Medulla oblongata (tissue), 1 donor: ENCODE results near the gene BAZ1B.
A peak's percentile ranks its signal among the peaks of the same experiment; 100 is the strongest.
"Not testable (repeated sequence)": the region's sequence is repeated elsewhere in the genome, so short reads cannot be mapped to it uniquely, and the experiment has no call there.

Source experiments
- DNase-seq: peaks from one replicate; pipeline ENCODE4 v3.0.0-alpha.2; 2015; ENCODE audit errors: extremely low spot score

BAZ1B gene

GRCh38 chr7:73429215-73429614, 92.9 kb downstream of the BAZ1B start:
- DNase-seq, result no peak

DNA sequence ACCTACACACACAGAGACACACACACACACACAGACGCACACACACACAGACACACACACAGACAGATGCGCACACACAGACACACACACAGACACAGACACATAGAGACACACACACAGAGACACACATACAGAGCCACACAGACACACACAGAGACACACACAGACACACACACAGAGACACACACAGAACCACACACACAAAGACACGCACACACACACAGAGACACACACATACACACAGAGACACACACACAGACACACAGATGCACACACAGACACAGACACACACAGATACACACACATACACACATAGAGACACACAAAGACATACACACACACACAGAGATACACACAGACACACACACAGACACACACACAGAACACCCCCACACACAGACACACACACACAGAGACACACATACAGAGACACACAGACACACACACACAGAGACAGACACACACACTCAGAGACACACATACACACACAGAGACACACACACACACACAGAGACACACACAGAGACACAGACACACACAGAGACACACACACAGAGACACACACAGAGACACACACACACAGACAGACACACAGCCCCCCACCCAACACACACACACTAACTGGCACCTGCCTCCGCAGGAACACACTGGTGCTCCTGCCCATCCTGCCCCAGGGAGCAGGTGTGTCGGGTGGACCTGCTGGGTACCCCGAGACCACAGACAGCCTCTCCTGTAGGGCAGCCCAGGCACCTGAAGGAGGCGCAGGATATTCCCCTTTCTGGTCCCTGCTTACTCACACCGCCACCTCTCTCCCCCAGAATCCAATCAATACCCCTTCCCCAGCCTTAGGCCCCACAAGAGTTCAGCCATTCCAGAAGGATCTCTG, 93.9 kb downstream of the BAZ1B start:
- no peak for DNase-seq

DNA sequence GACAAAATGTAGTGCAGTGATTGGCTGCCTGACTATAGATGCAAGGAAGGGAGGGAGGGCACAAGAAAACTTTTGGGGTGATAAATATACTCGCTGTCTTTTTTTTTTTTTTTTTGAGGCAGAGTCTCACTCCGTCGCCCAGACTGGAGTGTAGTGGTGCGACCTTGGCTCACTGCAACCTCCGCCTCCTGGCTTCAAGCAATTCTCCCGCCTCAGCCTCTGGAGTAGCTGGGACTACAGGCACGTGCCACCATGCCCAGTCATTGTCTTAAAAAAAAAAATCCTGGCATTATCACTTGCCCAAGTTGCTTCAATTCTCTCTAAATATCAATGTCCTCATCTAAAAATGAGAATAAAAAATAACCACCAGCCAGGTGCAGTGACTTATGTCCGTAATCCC, 96.1 kb downstream of the BAZ1B start:
- no peak for DNase-seq

GRCh38 chr7:73425356-73425983, 96.6 kb downstream of the BAZ1B start:
- no peak for DNase-seq

DNA sequence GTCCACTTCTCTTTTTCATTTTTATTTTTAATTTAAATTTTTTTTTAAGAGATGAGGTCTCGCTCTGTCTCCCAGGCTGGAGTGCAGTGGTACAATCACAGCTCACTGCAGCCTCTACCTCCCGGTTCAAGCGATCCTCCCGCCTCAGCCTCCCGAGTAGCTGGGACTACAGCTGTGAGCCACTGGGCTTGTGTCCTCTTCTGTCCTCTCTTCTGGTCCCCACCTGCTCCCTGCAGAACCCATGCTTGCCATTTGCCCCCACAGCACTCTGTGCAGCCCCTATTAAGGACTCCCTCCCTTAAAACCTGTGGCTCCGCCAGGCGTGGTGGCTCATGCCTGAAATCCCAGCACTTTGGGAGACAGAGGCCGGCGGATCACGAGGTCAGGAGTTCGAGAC, 97.6 kb downstream of the BAZ1B start:
- DNase-seq, result no peak

DNA sequence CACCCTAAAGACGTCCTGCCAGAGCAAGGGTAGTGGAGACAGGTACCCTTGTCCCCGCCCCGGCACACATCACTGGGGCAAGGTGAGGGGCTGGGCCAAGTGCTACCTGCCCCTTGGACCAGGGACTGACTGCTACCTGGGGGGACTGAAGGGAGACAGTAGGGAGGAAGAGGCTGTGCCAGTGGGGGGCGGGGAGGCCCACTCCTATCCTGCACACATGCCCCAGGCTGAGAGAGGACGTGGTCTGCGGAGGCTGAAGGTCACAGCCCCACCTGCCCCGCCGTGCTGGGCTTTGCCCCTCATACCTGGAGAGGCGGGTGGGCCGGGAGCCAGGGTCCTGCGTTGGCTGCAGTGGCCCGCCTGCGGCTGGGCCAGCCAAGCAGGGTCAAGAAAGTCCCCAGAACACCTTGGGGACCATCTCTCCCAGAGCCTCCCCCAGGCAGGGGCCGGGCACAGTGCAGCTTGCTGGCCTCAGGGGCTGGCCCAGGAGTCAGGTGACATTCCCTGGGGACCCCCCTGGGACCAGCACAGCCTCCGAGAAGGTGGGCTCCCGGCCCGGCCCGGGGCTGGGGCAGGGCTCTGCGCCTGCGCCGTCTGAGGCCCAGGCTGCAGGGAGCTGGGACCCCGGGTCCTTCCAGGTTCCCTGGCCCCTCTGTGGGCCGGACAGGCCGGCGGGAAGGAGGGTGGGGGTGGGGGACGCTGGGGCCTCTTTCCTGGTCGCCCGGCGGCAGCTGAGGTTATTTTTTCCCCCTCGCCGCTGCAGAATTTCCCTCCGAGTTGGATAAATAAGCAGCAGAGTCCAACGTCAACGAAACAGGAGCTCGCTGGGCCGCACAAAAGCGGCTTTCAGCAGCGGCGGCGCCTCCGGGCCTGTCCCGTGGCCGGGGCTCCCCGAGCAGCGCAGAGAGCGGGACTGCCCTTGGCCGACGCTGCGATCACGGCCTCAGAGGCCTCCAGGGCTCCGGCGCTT, 98.3 kb downstream of the BAZ1B start:
- DNase-seq, result peak; percentile 67

GRCh38 chr7:73420610-73421009, 101.5 kb downstream of the BAZ1B start:
- DNase-seq, result not testable (repeated sequence)

DNA sequence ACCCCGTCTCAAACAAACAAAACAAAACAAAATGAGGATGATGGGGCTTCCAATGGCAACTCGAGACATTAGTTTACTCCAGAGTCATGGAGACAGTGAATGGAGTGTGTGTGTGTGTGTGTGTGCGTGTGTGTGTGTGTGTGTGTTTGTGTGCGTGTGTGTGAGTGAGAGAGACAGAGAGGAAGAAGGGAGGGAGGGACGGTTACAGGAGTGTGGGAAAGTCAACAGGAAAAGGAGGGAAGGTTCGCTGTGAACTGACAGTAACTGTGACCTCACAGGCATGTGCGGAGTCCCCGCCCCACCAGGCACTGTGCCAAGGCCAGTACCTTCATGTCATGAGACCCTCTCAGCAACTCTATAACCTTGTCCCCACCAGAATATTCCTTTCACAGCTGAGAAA, 102.1 kb downstream of the BAZ1B start:
- DNase-seq, result not testable (repeated sequence)

DNA sequence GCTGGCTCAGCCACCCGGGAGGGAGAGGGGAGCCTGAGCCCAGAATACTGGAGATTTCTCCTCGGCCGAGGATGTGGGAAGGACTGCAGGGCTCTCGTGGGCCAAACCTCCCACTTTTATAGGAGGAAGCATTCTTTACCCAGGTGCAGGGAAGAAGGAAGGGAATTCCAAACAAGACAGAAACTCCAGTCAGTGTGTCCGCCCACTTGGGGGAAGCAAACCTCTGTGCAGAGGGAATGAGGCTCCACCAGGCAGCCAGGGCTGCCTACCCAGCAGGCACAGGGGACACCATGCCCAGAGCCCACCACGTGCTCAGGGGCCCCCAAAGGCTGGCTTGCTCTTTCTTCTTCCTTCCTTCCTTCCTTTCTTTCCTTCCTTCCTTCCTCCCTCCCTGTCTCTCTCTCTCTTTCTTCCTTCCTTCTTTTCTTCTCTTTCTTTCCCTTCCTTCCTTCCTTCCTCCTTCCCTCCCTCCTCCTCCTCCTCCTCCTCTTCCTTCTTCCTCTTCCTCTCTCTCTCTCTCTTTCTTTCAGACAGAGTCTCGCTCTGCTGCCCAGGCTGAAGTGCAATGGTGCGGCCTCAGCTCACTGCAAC, 103.9 kb downstream of the BAZ1B start:
- no peak for DNase-seq

- DNase-seq, result peak; percentile 72
Measured at GRCh38 chr7:73410541-73411131, 111.5 kb downstream of the BAZ1B start.

DNA sequence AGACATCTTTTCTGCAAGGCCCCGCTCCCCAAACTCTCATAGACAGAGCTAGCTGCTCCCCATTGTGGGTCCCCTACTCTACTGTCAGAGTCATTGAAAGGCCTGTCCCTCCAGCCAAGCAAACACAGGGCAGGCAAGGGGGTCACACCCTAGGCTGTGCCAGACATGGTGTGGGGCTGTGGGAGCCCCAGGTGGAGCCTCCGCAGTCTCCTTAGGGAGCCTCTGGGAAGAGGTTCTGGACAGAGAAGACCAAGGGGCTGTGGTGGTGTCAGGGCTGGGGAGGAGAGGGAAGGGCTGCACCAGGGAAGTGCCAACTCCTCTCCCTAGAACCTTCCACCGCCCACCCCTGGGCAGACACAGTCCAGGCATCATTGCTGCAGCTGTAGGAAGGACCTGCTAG, 117.2 kb downstream of the BAZ1B start:
- not testable (repeated sequence) for DNase-seq

- peak; percentile 52 for DNase-seq
Measured at GRCh38 chr7:73399185-73400050, 122.7 kb downstream of the BAZ1B start.

DNA sequence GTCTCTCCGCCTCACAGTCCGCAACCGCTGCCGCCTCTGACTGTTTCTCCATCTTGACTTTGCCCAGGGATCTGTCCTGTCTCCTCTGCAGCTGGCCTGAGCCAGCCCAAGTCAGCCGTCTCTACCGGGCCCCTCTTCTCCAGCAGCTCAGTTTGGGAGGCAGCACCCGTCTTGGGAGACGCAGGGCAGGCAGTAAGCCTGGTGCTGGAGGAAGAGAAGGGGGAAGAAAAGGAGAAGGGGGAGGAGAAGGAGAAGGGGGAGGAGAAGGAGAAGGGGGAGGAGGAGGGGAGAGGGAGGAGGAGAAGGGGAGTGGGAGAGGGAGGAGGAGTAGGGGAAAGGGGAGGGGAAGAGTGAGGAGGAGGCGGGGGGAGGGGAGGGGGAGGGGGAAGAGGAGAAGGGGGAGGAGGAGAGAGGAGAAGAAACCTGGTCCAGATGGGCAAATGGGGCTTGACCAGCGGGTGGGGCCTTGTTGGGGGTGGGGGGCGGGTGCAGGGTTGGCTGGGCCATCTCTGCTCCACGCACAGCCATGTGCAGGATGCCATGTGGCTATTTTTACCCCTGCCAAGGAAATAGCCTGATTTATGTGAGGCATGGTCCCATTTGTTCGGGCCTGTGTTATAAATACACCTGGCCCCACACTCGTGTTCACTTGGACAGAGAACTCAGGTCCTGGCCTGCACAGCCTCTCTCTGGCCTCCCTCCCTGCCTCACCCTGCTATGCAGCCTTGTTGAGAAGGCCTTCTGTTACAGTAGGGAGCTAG, 124.4 kb downstream of the BAZ1B start:
- peak; percentile 15 for DNase-seq

- no peak for DNase-seq
Measured at GRCh38 chr7:73395538-73396503, 126.3 kb downstream of the BAZ1B start.

- DNase-seq, result no peak
Measured at GRCh38 chr7:73394422-73394821, 127.7 kb downstream of the BAZ1B start.

- DNase-seq, result no peak
Measured at GRCh38 chr7:73391396-73391795, 130.7 kb downstream of the BAZ1B start.
